Mesodermal cell (in vitro differentiated cells): ENCODE measurements around the gene SORCS3.

Source experiments
- H3K27ac ChIP-seq: 2 replicates; pipeline ENCODE4 v1.7.0; 2013; ENCODE audit warnings: mild to moderate bottlenecking, low read depth, low read length, moderate library complexity; ENCODE audit not compliant: severe bottlenecking
- H3K36me3 ChIP-seq: 2 replicates; pipeline ENCODE4 v1.7.1; 2013; ENCODE audit warnings: mild to moderate bottlenecking, low read length, moderate library complexity; ENCODE audit not compliant: control insufficient read depth, insufficient read depth
- H3K4me1 ChIP-seq: one replicate; pipeline ENCODE4 v1.7.1; 2013; ENCODE audit warnings: mild to moderate bottlenecking, low read length; ENCODE audit not compliant: insufficient read depth, control insufficient read depth, poor library complexity, severe bottlenecking
- H3K4me3 ChIP-seq: 2 replicates; pipeline ENCODE4 v1.7.0; 2013; ENCODE audit warnings: low read length, control low read depth, mild to moderate bottlenecking; ENCODE audit not compliant: insufficient read depth, poor library complexity, severe bottlenecking; ENCODE audit errors: extremely low read depth
- H3K9me3 ChIP-seq: 2 replicates; pipeline ENCODE4 v1.7.1; 2013; ENCODE audit warnings: mild to moderate bottlenecking, low read length, moderate library complexity; ENCODE audit not compliant: control insufficient read depth
- WGBS, 2 experiments: methylation state at CpG; one replicate each; pipeline ENCODE4 v1.1.5; 2013; ENCODE audit warnings: missing lambda C conversion rate in 2 of 2; ENCODE audit not compliant: insufficient coverage in 2 of 2; 5-methylcytosine and 5-hydroxymethylcytosine counted together

Gene SORCS3

DNA sequence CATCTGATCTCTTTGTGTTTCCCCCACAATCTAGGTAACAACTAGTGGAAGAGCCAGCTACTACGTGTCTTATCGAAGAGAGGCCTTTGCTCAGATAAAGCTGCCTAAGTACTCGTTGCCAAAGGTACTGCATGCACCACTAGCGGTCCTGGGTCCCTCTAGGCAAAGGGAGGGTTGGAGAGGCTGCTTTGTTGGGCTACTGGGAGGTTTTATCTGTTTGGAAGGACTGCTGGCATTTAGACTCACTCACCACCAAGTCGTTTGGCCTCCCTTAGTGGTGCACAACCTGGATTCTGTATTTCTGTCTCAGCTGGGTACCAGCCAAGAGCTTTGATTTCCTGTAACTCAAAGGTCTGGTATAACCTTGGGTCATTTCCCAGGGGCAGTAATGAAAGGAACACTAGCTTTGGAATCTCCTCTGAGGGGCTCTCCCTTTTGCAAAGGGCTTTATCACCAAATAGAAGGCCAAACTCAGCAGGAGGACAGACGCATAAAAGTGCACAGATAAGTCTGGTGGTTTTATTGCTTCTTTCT is 498.3 kb downstream of the SORCS3 start:
- H3K9me3 ChIP-seq: no peaks in the 10 kb centered on the region
- WGBS, 2 experiments: 76 to 90% methylated on average over 5 of the region's 6 CpGs
- no peak overlapping the region for H3K27ac ChIP-seq
- H3K4me1 ChIP-seq: no peaks in the 10 kb centered on the region
- H3K4me3 ChIP-seq: no peak overlapping the region
- H3K36me3 ChIP-seq: no peaks in the 10 kb centered on the region

DNA sequence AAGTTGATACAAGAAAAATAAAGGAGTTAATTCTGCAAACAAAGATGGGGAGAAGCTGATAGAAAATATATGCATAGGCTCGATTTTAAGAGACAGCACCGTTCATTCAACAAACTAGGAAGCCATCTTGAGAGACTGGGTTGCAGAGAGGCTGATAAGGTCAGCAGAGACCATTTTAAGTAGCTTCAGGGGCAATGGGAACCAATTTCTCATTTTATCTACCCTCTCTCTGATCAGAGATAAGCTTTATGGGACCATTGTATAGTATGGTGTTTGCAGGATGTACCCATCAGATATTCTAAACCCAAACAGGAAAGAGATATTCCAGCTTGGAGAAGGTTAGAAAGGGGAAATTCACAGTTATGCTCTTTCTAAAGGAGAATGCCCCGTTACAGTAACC is 499.5 kb downstream of the SORCS3 start:
- WGBS, 2 experiments: 95 to 97% methylated on average over 3 of the region's 3 CpGs
- H3K4me3 ChIP-seq: no peak overlapping the region
- no peaks in the 10 kb centered on the region for H3K9me3 ChIP-seq
- no peaks in the 10 kb centered on the region for H3K36me3 ChIP-seq
- H3K4me1 ChIP-seq: no peaks in the 10 kb centered on the region
- H3K27ac ChIP-seq: no peak overlapping the region

- 86% methylated on average over 2 of the region's 2 CpGs; no CpG with 5 or more reads in 1 of the 2 experiments for WGBS, 2 experiments
- Histone ChIP-seq H3K4me1 (no peaks in the 10 kb centered on the region), H3K4me3 (no peak overlapping the region), H3K9me3 (no peaks in the 10 kb centered on the region), H3K27ac (no peak overlapping the region), H3K36me3 (no peaks in the 10 kb centered on the region)
Measured at GRCh38 chr10:105145711-105146110, 504.6 kb downstream of the SORCS3 start.

GRCh38 chr10:105146436-105146835 is 505.3 kb downstream of the SORCS3 start:
- Histone ChIP-seq H3K4me1 (no peaks in the 10 kb centered on the region), H3K36me3 (no peaks in the 10 kb centered on the region), H3K27ac (no peak overlapping the region), H3K4me3 (no peak overlapping the region), H3K9me3 (no peaks in the 10 kb centered on the region)
- WGBS, 2 experiments: 89 to 100% methylated on average over 2 of the region's 2 CpGs

GRCh38 chr10:105148456-105148855 is 507.4 kb downstream of the SORCS3 start:
- Histone ChIP-seq H3K27ac (no peak overlapping the region), H3K4me3 (no peak overlapping the region), H3K9me3 (no peaks in the 10 kb centered on the region), H3K36me3 (no peaks in the 10 kb centered on the region), H3K4me1 (no peaks in the 10 kb centered on the region)
- WGBS, 2 experiments: no CpG with 5 or more reads among the region's 1 CpG

DNA sequence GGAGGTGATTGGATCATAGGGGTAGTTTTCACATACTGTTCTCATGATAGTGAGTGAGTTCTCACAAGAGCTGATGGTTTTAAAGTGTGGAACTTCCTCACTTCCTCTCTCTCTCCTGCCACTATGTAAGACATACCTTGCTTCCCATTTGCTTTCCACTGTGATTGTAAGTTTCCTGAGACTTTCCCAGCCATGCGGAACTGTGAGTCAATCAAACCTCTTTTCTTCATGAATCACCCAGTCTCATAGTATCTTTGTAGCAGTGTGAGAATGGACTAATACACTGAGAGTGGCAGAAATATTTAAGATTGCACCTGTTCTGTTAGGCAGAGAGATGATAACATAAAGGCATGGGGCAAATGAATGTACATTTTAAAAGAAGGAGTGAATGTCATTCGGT is 507.8 kb downstream of the SORCS3 start:
- Histone ChIP-seq H3K4me1 (no peaks in the 10 kb centered on the region), H3K9me3 (no peaks in the 10 kb centered on the region), H3K36me3 (no peaks in the 10 kb centered on the region), H3K4me3 (no peak overlapping the region), H3K27ac (no peak overlapping the region)
- 100% methylated on average over 1 of the region's 2 CpGs for WGBS, 2 experiments

DNA sequence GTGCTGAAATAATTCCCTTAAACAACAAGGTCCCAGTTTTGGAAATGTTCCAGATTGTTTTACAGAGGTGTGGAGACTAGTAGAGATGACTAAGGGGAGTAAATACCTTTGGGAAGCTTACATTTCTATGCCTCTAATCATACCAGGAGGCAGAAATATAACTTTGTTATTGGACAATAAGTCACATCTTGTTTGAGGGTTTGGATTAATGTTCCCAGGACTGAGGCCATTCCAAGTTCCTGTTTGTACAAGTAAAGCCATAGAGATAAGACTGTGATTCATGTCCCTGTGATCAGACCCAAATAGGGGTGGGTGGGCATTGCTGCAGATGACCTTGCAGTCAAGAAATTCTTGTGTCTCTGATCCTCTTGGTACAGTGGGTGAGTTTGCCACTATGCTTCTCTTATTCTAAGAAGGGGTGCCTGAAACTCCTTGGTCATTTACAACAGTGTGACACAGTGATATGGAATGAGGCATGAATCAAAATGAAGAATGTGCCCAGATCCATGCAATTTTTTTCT is 508.3 kb downstream of the SORCS3 start:
- Histone ChIP-seq H3K27ac (no peak overlapping the region), H3K36me3 (no peaks in the 10 kb centered on the region), H3K4me3 (no peak overlapping the region), H3K4me1 (no peaks in the 10 kb centered on the region), H3K9me3 (no peaks in the 10 kb centered on the region)

DNA sequence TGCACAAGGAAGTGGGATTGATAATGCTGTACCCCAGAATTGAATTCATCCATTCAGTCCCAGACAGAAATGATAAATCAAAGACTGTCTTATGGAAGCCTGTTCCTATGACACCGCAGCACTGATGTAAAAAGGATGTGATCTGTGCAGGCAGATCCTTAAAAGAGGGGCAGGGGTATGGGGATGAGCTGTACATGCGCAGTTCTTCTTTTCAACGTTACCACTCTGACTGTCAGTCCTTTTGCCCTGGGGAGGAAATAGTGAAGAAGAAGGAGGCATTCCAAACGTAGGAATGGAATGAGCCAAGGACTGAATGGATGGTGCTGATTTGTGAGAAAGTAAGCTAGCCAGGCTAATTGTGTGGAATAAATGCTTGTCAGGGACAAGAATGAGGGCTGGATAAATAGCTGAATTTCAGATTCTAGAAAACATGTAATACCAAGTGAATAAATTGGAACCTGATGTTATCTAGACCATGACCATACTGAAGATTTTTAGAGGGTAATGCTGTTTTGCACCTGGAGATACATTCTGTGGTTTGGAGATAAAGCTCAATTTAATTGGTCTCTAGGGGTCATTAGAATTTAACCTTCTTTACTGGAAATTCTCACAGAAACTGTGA is 509.3 kb downstream of the SORCS3 start:
- H3K27ac ChIP-seq: no peak overlapping the region
- WGBS, 2 experiments: 75 to 88% methylated on average over 1 to 4 of the region's 4 CpGs

DNA sequence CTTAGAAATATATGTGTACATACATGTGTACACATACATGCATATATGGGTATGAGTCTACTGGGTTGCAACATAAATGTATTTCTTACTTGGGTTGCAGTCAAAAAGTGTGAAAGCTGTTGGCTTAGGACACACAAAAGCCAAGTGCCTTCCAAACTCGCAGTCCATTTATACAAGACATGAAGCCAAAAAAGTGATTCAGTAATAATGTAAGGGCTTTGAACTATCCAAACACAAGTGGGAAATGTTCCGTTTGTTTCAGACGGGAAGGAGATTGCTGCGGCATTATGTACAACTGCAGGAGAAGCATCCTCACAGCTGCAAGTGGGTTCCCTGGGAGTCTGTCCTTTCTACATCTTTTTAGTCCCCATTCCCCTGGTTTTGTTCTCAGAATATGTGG is 513.6 kb downstream of the SORCS3 start:
- no peaks in the 10 kb centered on the region for H3K36me3 ChIP-seq
- WGBS, 2 experiments: 77% methylated on average over 4 of the region's 4 CpGs; no CpG with 5 or more reads in 1 of the 2 experiments
- H3K9me3 ChIP-seq: no peaks in the 10 kb centered on the region
- H3K4me1 ChIP-seq: no peaks in the 10 kb centered on the region
- no peak overlapping the region for H3K27ac ChIP-seq
- H3K4me3 ChIP-seq: no peak overlapping the region

More for the DNA sequence above, 509.3 kb downstream of the SORCS3 start:
- Histone ChIP-seq H3K4me3 (no peak overlapping the region), H3K9me3 (no peaks in the 10 kb centered on the region), H3K36me3 (no peaks in the 10 kb centered on the region), H3K4me1 (no peaks in the 10 kb centered on the region)

DNA sequence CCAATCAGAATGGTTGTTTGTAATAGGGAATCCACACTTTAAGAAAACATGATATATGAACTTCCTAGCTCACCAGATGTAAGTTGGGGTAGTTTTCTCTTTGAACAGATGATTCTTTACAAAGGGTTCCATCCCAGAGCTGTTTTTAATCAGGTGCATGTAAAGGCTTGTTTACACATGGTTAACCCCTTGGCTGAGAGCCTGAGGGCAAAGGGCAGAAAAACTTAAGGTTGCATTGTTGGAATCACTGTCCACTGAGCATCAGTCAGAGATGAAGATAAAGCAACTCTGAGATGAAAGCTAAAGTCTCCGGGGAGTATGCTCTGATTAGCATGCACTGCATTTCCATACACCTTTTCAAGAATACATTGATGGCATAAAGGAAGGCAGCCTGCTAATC is 518.2 kb downstream of the SORCS3 start:
- Histone ChIP-seq H3K27ac (no peak overlapping the region), H3K4me3 (no peak overlapping the region), H3K9me3 (no peaks in the 10 kb centered on the region), H3K36me3 (no peaks in the 10 kb centered on the region), H3K4me1 (no peaks in the 10 kb centered on the region)
- WGBS, 2 experiments: no CpG with 5 or more reads among the region's 1 CpG

DNA sequence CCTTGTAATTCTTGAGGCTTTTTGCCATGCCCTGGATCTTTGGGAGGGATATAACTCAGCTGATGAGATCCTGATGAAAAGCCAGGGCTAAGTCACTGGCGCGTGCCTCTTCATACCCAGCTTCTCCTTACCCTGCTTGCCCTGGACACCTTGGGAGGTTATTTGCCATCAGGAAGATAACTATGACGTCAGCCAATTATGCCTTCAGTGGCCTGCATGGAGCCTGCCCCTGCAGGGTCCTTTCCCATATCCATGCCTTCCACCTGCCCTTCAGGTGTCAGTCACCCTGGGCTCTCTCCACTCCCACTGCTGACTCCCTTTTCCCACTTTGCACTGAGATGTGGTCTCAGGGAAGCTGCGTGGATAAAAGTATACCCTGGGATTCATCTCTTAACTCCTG is 520.1 kb downstream of the SORCS3 start:
- no peak overlapping the region for H3K4me3 ChIP-seq
- H3K9me3 ChIP-seq: no peaks in the 10 kb centered on the region
- 91 to 100% methylated on average over 1 to 3 of the region's 4 CpGs for WGBS, 2 experiments

More for the DNA sequence above, 520.1 kb downstream of the SORCS3 start:
- H3K36me3 ChIP-seq: no peaks in the 10 kb centered on the region
- H3K27ac ChIP-seq: no peak overlapping the region
- no peaks in the 10 kb centered on the region for H3K4me1 ChIP-seq
